Mesendoderm (in vitro differentiated cells): ENCODE results near the gene CCRL2. TPM values are rescaled to one million over a fixed set of nuclear protein-coding genes. Genes with fewer than 3 reads are reported as not detected.

Experiments used
- DNase-seq: peaks from one replicate; pipeline ENCODE4 v3.0.0; 2013
- H2AK5ac ChIP-seq: 2 replicates; pipeline ENCODE4 v1.6.1; 2013; ENCODE audit warnings: low read length, inconsistent platforms
- H2BK120ac ChIP-seq: 2 replicates; pipeline ENCODE4 v1.6.1; 2013; ENCODE audit warnings: low read depth, mild to moderate bottlenecking, low read length, moderate library complexity, mixed read lengths
- H2BK15ac ChIP-seq: replicated peaks from 2 replicates; pipeline ENCODE4 v1.6.1; 2013; ENCODE audit warnings: low read depth, mild to moderate bottlenecking, moderate library complexity
- H2BK5ac ChIP-seq: 2 replicates; pipeline ENCODE4 v1.6.1; 2013; ENCODE audit warnings: low read length, inconsistent platforms
- H3K18ac ChIP-seq: 2 replicates; pipeline ENCODE4 v1.6.1; 2013; ENCODE audit warnings: mild to moderate bottlenecking, low read length, mixed read lengths
- H3K23ac ChIP-seq: one replicate; pipeline ENCODE4 v1.6.1; 2013; ENCODE audit warnings: low read length
- H3K27ac ChIP-seq: 2 replicates; pipeline ENCODE4 v1.5.1; 2013; ENCODE audit warnings: low read depth, mild to moderate bottlenecking, inconsistent platforms, low read length, moderate library complexity
- H3K27me3 ChIP-seq: 2 replicates; pipeline ENCODE4 v1.6.1; 2013; ENCODE audit warnings: low read length, control low read depth, mild to moderate bottlenecking, inconsistent platforms; ENCODE audit not compliant: insufficient read depth, poor library complexity
- H3K36me3 ChIP-seq: 2 replicates; pipeline ENCODE4 v1.6.1; 2013; ENCODE audit warnings: low read length, inconsistent platforms; ENCODE audit not compliant: control insufficient read depth, insufficient read depth
- H3K4ac ChIP-seq: one replicate; pipeline ENCODE4 v1.6.1; 2013; ENCODE audit warnings: low read depth, mild to moderate bottlenecking, low read length, moderate library complexity
- H3K4me1 ChIP-seq: 2 replicates; pipeline ENCODE4 v1.6.1; 2013; ENCODE audit warnings: low read depth, low read length, inconsistent platforms; ENCODE audit not compliant: control insufficient read depth
- H3K4me2 ChIP-seq: 2 replicates; pipeline ENCODE4 v1.6.1; 2013; ENCODE audit warnings: low read length
- H3K4me3 ChIP-seq: 2 replicates; pipeline ENCODE4 v1.5.1; 2013; ENCODE audit warnings: mild to moderate bottlenecking, low read length
- H3K56ac ChIP-seq: one replicate; pipeline ENCODE4 v1.6.1; 2013; ENCODE audit warnings: low read length
- H3K79me1 ChIP-seq: 2 replicates; pipeline ENCODE4 v1.6.1; 2013; ENCODE audit warnings: low read length, inconsistent platforms
- H3K79me2 ChIP-seq: 2 replicates; pipeline ENCODE4 v1.6.1; 2013; ENCODE audit warnings: mild to moderate bottlenecking, low read length; ENCODE audit not compliant: control insufficient read depth, insufficient read depth
- H3K9ac ChIP-seq: 2 replicates; pipeline ENCODE4 v1.6.1; 2013; ENCODE audit warnings: low read length, inconsistent platforms
- H4K5ac ChIP-seq: one replicate; pipeline ENCODE4 v1.6.1; 2013; ENCODE audit warnings: low read length
- H4K8ac ChIP-seq: one replicate; pipeline ENCODE4 v1.6.1; 2013; ENCODE audit warnings: low read depth, mild to moderate bottlenecking, control low read depth, low read length, moderate library complexity
- WGBS: extraction: QIAGEN DNeasy Blood & Tissue Kit; methylation state at CpG from one replicate; pipeline ENCODE4 v1.1.7; 2013; ENCODE audit warnings: low lambda C conversion rate, missing lambda C conversion rate; ENCODE audit not compliant: insufficient coverage; ENCODE audit errors: extremely low coverage; 5-methylcytosine and 5-hydroxymethylcytosine counted together
- polyA plus RNA-seq, 2 experiments: library from polyadenylated mRNA; stranded (reverse); fragments of 200-250 nt; gene quantifications; one replicate each; pipeline ENCODE4 v1.2.3, GENCODE V29; 2013

The CCRL2 gene
- polyA plus RNA-seq (2013, experiment 1 of 2): 0.04 TPM
- not detected for polyA plus RNA-seq (2013, experiment 2 of 2)

DNA sequence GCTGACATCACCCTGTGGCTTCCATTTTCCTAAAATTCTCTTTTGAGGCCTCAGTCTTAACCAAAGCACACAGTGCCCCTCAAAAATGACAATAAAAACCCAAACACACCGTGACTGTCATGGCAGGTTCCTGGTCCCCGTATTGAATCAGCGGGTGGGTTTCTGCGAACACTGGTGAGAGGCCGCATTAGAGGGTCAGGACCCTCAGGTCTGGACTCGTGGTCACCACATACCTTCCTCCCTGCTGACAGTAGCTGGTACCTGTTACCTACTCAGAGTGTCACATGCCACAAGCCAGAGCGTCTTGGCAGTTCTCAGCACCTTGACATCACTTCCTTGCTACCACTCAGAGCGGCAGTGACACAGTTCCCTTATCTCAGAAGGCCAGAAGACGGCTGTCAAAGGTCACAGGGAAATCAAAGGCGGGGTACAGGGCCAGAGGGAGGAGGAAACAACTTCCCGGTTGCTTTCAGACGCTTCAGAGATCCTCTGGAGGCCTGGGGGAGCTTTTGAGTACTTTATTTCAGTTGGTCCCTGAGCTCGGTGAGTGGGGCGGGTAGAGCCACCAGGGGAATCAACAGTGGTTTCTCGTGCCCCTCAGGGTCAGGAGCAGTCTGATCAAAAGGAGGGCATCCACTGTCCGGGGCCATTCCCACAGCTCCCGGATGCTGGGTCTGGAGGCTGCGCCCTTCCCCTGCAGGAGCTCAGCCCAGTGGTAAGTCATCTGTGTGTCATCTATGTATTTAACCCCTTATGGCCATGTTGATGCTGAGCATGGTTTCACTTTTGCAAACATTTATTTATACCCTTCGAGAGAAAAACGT, at the start of gene CCRL2, which contains the start of gene CCR5AS:
Gene CCRL2 (plus strand): TSS at position 472 of the 824 bp plus-strand sequence. CDS start 821 bp downstream, outside the sequence.
Gene CCR5AS (minus strand): TSS at position 279 of the 824 bp plus-strand sequence.
- no peak within 1 kb of the TSS for H3K9ac ChIP-seq
- no peak within 1 kb of the TSS for H3K4ac ChIP-seq
- no peak within 1 kb of the TSS for H2BK120ac ChIP-seq
- H3K79me1 ChIP-seq: no peaks in the 10 kb centered on the region
- no peak within 1 kb of the TSS for H2AK5ac ChIP-seq
- no peaks in the 10 kb centered on the region for H3K27me3 ChIP-seq
- no peak within 1 kb of the TSS for H2BK15ac ChIP-seq
- H3K4me1 ChIP-seq: no peaks in the 10 kb centered on the region
- no peaks in the 10 kb centered on the region for H3K36me3 ChIP-seq
- no peak within 1 kb of the TSS for H4K8ac ChIP-seq
- no peak within 1 kb of the TSS for H3K56ac ChIP-seq
- no peaks in the 10 kb centered on the region for H3K79me2 ChIP-seq
- H4K5ac ChIP-seq: no peak within 1 kb of the TSS
- no peak within 1 kb of the TSS for H3K27ac ChIP-seq
- no peak within 1 kb of the TSS for H3K18ac ChIP-seq
- no peak within 1 kb of the TSS for H3K4me2 ChIP-seq
- H2BK5ac ChIP-seq: no peak within 1 kb of the TSS
- H3K23ac ChIP-seq: no peak within 1 kb of the TSS
- DNase-seq: peak; percentile 32
- H3K4me3 ChIP-seq: no peak within 1 kb of the TSS
- WGBS: no CpG with 5 or more reads among the region's 20 CpGs

DNA sequence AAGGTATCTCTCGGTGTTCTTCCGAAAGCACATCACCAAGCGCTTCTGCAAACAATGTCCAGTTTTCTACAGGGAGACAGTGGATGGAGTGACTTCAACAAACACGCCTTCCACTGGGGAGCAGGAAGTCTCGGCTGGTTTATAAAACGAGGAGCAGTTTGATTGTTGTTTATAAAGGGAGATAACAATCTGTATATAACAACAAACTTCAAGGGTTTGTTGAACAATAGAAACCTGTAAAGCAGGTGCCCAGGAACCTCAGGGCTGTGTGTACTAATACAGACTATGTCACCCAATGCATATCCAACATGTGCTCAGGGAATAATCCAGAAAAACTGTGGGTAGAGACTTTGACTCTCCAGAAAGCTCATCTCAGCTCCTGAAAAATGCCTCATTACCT, 48.6 kb upstream of the CCRL2 start:
- Histone ChIP-seq H3K18ac (no peak overlapping the region), H2BK5ac (no peak overlapping the region), H2AK5ac (no peak overlapping the region), H3K4me2 (no peak overlapping the region), H3K56ac (no peak overlapping the region), H3K36me3 (no peaks in the 10 kb centered on the region), H3K79me1 (no peaks in the 10 kb centered on the region), H3K4ac (no peak overlapping the region), H3K79me2 (no peaks in the 10 kb centered on the region), H4K8ac (no peak overlapping the region), H3K4me1 (peaks cover 17% of the 10 kb centered on the region), H3K27ac (no peak overlapping the region), H3K9ac (no peak overlapping the region), H2BK120ac (no peak overlapping the region), H2BK15ac (no peak overlapping the region), H3K27me3 (no peaks in the 10 kb centered on the region), H4K5ac (no peak overlapping the region), H3K4me3 (no peak overlapping the region), H3K23ac (no peak overlapping the region)
- no peak for DNase-seq
- no CpG with 5 or more reads among the region's 6 CpGs for WGBS

- Histone ChIP-seq H3K4me3 (no peak overlapping the region), H3K4me2 (no peak overlapping the region), H2BK5ac (no peak overlapping the region), H3K79me2 (no peaks in the 10 kb centered on the region), H3K79me1 (no peaks in the 10 kb centered on the region), H2AK5ac (no peak overlapping the region), H3K27ac (no peak overlapping the region), H2BK15ac (no peak overlapping the region), H3K23ac (no peak overlapping the region), H3K18ac (no peak overlapping the region), H2BK120ac (no peak overlapping the region), H3K27me3 (no peaks in the 10 kb centered on the region), H3K4ac (no peak overlapping the region), H3K36me3 (no peaks in the 10 kb centered on the region), H3K56ac (peak overlapping the region; percentile 59), H4K5ac (no peak overlapping the region), H4K8ac (no peak overlapping the region), H3K9ac (peak overlapping the region; percentile 4), H3K4me1 (peaks cover 12% of the 10 kb centered on the region)
- peak; percentile 80 for DNase-seq
- WGBS: no CpG with 5 or more reads among the region's 11 CpGs
Measured at GRCh38 chr3:46359733-46360493, 47.1 kb upstream of the CCRL2 start.

- Histone ChIP-seq H3K4me2 (no peak overlapping the region), H3K79me1 (no peaks in the 10 kb centered on the region), H3K79me2 (no peaks in the 10 kb centered on the region), H3K56ac (no peak overlapping the region), H3K4me1 (peaks cover 9% of the 10 kb centered on the region), H2BK15ac (no peak overlapping the region), H3K4ac (no peak overlapping the region), H4K8ac (no peak overlapping the region), H4K5ac (no peak overlapping the region), H3K18ac (no peak overlapping the region), H2BK5ac (no peak overlapping the region), H3K27me3 (no peaks in the 10 kb centered on the region), H2BK120ac (no peak overlapping the region), H3K36me3 (no peaks in the 10 kb centered on the region), H3K23ac (no peak overlapping the region), H3K9ac (no peak overlapping the region), H3K4me3 (no peak overlapping the region), H2AK5ac (no peak overlapping the region), H3K27ac (no peak overlapping the region)
- peak; percentile 61 for DNase-seq
- no CpG with 5 or more reads among the region's 6 CpGs for WGBS
Measured at GRCh38 chr3:46360907-46361306, 46.2 kb upstream of the CCRL2 start.

DNA sequence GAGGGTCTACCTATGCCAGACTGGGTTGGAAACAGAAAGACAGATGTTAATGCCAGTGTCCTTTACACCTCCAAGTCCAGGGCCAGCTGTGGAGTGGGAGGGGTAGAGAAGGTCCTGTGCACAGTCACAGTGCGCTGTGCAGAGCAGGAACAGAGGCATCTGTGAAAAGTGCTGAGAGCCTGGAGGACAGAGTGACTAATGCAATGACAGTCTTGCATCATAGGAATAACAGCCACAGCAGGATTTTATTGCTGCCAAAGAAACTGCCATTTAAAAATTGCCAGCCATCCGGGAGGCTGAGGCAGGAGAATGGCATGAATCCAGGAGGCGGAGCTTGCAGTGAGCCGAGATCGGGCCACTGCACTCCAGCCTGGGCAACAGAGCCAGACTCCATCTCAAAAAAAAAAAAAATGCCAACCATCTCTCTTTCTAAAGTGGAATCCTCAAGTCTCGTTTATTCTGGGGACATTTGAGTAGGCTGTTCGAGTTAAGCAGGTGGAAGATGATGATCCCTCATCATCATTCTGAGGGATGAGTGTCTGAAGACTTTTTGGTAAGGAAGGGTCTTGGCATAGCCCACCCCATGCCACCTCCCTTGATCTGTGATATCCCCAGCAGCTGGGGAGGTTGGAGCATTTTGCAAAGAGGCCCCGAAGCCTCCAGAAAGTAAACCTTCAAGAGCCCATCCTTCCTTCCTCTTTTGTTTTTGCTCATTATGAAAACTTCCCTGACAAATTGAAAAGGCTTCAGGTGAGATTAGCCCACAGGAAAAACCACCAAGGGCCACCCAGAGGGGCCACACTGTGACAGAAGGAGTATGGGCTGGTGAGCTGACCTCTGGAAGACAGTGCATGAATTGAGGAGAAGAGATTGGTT, 45.4 kb upstream of the CCRL2 start:
- no CpG with 5 or more reads among the region's 8 CpGs for WGBS
- Histone ChIP-seq H3K9ac (no peak overlapping the region), H2BK5ac (no peak overlapping the region), H2BK15ac (no peak overlapping the region), H3K27me3 (no peaks in the 10 kb centered on the region), H3K56ac (no peak overlapping the region), H3K4ac (no peak overlapping the region), H3K4me1 (peaks cover 9% of the 10 kb centered on the region), H3K79me2 (no peaks in the 10 kb centered on the region), H3K4me3 (no peak overlapping the region), H2AK5ac (no peak overlapping the region), H3K4me2 (no peak overlapping the region), H4K8ac (no peak overlapping the region), H3K36me3 (no peaks in the 10 kb centered on the region), H3K23ac (no peak overlapping the region), H3K18ac (no peak overlapping the region), H3K27ac (no peak overlapping the region), H2BK120ac (no peak overlapping the region), H3K79me1 (no peaks in the 10 kb centered on the region), H4K5ac (no peak overlapping the region)
- DNase-seq: no peak
